HG03521 (cell line): ENCODE data around the gene DHX36.
A peak's percentile ranks its signal among the peaks of the same experiment; 100 is the strongest.

Source experiments
- ATAC-seq: cut with Tn5 transposase; IDR thresholded peaks from one replicate; pipeline ENCODE4 v1.9.1; 2021; ENCODE audit warnings: mild to moderate bottlenecking, moderate library complexity; ENCODE audit not compliant: unreplicated experiment

DHX36 gene

GRCh38 chr3:154294016-154294415 is 30.3 kb downstream of the DHX36 start:
- no peak for ATAC-seq

GRCh38 chr3:154290187-154290586 is 34.1 kb downstream of the DHX36 start:
- ATAC-seq, result no peak

GRCh38 chr3:154285221-154285620 is 39.1 kb downstream of the DHX36 start:
- peak; percentile 51 for ATAC-seq

GRCh38 chr3:154280161-154280560 is 44.1 kb downstream of the DHX36 start:
- no peak for ATAC-seq

DNA sequence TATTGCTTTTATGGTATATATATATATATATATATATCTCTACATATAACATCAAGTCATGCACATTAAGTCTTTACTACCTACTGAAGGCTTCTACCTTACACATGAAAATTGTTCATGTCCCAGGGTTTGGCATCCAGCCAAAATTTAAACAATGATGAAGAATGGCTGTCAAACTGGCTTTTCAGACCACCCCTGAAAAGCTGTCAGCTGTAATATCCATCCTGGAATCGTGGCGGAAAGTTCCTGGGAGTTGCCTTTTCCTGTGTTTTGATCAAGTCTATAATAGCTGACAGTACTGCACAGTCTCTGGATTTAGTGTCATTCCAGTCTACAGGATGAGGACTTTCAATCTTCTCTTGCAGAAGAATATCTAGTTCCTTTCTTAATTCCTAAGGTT is 48.3 kb downstream of the DHX36 start:
- no peak for ATAC-seq

DNA sequence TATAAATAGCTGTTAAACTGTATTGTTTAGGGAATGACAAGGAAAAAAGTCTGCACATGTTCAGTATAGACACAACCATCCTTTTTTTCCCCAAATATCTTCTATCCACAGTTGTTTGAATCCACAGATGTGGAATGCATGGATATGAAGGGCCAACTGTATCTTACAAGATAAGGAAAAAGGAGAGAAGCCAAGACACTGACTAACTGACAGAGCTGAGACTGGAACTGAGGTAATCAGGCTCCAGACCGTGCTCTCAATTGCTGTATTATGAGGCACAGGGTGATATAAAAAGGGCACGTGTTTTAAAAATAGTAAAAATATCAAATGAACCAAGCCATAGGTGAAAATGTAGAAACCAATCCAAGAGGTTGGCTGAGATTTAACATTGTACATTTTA is 49.0 kb downstream of the DHX36 start:
- no peak for ATAC-seq

DNA sequence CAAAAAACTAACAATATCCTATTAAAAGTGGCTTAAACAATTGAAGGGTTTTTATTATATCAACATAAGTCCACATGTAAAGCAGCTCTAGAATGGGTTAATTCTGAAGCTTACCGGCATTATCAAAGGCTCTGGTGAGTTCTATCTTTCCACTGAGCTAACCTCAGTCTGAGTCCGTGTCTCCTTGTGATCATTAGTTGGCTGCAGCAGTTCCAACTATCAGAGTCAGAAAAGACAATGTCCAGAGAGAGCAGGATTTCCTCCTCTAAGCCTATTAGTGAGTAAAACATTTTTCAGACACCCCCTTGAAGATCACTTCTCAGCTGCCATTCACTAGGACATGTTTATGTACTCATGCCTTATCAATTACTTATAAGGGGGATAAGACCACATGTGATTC is 49.9 kb downstream of the DHX36 start:
- no peak for ATAC-seq

DNA sequence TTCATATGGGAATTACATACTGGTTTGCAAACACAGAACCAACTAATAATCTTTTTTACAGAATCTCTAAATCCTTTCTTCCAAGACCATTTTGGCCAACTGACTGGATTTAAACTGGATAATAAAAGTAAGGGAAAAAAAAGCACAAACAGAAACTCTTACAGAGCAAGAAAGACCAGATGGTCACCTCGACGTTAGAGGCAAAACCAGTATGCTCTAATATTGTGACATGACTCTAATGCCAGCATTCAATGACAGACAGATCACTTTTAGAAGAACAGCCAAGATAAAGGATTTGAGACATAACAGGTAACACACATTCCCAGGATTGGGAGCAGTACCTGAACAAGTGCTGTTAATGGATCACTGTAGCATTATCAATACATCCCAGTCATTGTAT is 50.9 kb downstream of the DHX36 start:
- ATAC-seq, result no peak

- ATAC-seq, result no peak
These were observed 69.8 kb downstream of the DHX36 start for GRCh38 chr3:154254527-154254926.

GRCh38 chr3:154252759-154253638 is 71.3 kb downstream of the DHX36 start:
- ATAC-seq, result peak; percentile 90

DNA sequence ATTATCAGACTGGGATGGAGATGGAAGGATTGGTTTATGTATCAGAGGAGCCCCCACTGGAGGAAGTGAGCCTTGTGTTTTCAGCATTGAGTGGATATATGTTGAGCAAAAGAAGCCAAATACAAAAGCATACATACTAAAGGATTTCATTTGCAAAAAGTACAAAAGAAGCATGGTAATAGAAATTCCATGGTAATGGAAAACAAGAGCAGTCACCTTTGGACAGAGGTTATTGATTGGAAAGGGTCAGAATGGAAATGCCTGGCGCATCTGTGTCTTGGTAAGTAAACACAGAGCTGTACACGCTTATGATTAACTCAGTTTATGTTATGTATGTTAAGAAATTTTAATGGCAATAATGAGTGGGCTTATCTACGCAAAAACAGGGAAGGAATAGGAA is 72.7 kb downstream of the DHX36 start:
- ATAC-seq, result no peak

DNA sequence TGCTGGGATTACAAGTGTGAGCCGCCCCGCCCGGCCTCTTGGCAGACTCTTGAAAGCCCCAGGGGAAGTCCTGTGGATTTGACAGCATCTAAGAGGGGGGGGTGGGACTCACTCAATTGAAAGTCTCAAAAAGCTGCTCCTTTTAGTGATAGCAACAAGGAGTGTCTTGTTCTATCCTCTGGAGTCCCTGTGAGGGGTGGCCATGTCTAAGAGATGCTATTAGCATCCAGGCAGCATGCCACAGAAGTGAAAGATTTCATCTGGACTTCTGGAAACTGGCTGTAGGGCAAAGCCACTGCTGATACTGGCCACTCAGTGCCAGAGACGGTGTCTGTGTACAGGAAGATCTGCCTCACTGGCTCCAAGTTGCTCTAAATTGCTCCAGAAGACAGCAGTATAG is 74.0 kb downstream of the DHX36 start:
- ATAC-seq, result no peak

DNA sequence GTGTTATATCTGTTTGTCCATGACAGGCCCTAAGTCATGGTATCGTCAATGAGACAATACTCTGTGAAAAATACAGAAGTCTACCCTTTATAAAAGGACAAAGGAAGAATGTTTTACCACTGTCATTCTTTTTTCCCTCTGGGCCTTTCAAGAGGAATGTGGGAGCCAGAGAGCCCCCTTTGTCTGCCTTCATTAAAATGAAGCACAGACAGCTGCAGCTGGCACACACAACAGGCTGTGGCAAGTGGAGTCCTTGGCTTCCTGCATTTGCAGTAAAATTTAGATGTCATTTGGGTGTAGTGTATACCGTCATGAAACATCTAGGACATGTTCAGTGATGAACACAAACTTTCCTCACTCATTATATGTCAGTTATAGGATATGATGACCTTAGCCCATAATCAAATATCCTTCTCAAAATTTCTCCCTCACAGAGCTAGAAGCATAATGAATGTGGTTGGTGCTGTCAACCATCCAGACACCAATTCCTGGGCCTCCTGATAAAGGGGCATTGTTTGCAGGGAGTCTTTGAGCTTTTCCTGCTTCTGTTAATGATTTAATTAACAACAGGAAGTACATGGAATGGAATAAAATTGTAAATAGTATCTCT is 76.4 kb downstream of the DHX36 start:
- ATAC-seq, result no peak

DNA sequence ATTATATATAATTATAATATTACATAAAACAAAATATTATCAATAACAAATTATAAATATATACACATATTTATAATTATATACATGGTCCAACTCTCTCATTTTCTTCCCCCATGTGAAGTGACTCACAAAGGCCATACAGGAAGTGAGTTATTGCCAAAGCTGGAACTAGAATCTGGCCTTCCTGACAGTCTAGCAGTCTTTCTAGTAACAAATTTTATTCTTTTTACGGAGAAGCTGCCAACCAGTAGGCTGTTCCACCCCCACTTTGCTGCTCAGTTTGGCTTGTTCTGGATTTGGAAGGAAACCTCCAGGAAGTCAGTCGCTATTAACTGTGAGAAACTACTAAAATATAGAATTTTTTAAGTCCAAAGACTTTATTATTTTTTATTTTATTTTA is 79.6 kb downstream of the DHX36 start:
- ATAC-seq, result no peak

GRCh38 chr3:154243353-154243752 is 80.9 kb downstream of the DHX36 start:
- ATAC-seq, result no peak

DNA sequence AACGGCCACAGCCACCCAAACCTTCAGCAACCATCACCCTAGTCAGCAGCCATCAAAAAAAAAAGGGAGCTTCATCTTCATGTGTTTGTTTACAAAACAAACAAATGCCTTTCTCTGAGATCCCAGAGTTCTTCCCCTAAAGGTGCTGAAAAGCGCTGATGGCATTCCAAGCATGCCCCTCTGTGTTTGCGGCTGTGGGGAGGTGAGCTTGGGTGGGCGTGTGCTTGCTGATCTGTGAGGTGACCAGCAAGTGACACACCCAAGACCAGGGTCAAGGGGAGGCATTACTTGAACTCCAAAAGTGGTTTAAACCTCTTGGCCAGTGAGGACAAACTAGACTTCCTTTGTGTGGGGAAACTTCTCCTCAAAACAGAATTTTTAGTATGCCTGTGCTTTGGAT is 81.5 kb downstream of the DHX36 start:
- ATAC-seq, result no peak

DNA sequence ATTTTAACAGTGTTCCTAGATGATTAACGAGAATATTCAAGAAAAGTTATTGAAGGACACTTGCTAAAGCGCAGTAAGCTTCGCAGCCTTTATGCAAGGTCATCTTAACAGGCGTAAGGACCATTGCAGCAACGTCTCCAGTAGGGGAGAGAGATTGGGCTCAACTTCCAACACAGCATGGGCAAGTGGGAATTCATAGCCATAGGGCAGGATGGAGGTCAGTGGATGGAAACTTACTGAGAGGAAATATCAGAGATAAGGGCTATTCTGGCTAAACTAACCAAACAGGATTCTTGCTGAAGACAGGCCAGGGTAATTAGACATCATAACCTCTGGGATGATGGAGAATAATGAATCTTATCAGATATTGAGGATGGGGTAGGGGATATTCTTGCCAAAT is 82.8 kb downstream of the DHX36 start:
- no peak for ATAC-seq

GRCh38 chr3:154240235-154240634 is 84.1 kb downstream of the DHX36 start:
- ATAC-seq, result no peak

DNA sequence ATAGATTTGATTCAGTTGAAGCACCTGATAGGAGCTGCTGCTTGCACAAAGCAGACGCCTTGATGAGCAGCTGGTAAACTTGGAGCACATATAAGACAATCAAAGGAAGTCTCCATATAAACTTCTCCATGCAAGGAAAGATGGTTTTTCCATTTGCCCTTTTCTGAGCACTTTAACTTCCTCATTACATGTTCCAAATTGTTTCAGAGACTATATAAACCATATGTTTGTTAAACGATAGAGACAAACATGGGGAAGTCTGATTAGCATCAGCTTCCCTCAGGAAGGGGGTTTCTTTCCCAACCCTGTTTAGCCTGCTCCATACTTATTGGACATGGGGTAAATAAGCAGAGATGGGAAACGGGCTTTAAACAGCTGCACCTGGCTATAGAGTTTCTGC is 88.0 kb downstream of the DHX36 start:
- no peak for ATAC-seq

- ATAC-seq, result no peak
These were observed 89.0 kb downstream of the DHX36 start for GRCh38 chr3:154235330-154235729.

DNA sequence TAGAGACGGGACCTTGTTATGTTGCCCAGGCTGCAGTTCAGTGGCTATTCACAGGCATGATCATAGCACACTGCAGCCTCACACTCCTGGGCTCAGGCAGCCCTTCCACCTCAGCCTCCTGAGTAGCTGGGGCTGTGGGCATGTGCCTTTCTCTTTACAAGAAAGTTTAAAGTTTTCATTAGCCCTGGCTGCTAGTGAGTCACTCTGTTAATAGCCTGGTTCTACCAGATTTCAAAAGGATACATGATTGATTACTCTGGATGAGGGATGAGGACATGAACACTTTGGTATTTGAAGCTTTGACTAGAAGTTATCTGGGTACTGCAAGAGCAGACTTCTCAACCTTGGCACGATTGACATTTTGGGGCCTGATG is 95.1 kb downstream of the DHX36 start:
- ATAC-seq, result no peak

- ATAC-seq, result no peak
These were observed 95.6 kb downstream of the DHX36 start for GRCh38 chr3:154228561-154229216.
